ENCODE data around the gene SLC7A1. TPM values are rescaled to one million over a fixed set of nuclear protein-coding genes. Genes with fewer than 3 reads are reported as not detected.

SLC7A1 gene
- total and polyA plus RNA-seq, 2 experiments from 2014 or later = 23.0 to 74.7 TPM

DNA sequence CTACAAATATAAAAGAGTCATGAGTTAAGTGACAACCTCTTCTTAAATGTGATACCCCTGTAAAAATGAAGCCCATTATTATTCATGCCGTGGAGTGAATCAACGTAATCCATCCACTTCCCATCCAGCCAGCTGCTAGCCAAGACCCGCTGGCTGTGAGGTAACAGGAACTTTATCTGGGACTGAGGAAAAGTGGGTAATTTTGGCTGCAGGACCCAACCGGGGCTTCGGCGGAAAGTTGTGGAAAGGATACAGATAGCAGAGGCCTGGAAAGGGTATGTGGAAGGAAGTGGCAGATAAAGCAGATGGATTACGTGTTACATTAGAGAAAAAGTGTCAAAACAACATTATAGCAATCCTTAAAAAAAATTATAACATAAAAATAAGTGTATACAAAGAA is 48.3 kb downstream of the SLC7A1 start (continued):
- TF ChIP-seq ZNF462 (CRISPR knock-in tag; IDR thresholded peaks at IDR 0.05) (no peak), EZH2 (IDR thresholded peaks at IDR 0.05; ENCODE audit: low read depth, unreplicated experiment) (no peak), EZH2phosphoT487 (IDR thresholded peaks at IDR 0.05; ENCODE audit: unreplicated experiment) (no peak), ZNF114 (CRISPR knock-in tag; IDR thresholded peaks at IDR 0.05) (no peak), POLR2AphosphoS5 (IDR thresholded peaks at IDR 0.05; ENCODE audit: low read depth) (no peak), STAT1 (IDR thresholded peaks at IDR 0.05; ENCODE audit: unreplicated experiment) (no peak), ZNF331 (CRISPR knock-in tag; IDR thresholded peaks at IDR 0.05; ENCODE audit: low read depth) (no peak)
- TF ChIP-seq, protein P1, sequence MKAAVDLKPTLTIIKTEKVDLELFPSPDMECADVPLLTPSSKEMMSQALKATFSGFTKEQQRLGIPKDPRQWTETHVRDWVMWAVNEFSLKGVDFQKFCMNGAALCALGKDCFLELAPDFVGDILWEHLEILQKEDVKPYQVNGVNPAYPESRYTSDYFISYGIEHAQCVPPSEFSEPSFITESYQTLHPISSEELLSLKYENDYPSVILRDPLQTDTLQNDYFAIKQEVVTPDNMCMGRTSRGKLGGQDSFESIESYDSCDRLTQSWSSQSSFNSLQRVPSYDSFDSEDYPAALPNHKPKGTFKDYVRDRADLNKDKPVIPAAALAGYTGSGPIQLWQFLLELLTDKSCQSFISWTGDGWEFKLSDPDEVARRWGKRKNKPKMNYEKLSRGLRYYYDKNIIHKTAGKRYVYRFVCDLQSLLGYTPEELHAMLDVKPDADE (IDR thresholded peaks at IDR 0.05) = no peak
- TF ChIP-seq, protein P2, sequence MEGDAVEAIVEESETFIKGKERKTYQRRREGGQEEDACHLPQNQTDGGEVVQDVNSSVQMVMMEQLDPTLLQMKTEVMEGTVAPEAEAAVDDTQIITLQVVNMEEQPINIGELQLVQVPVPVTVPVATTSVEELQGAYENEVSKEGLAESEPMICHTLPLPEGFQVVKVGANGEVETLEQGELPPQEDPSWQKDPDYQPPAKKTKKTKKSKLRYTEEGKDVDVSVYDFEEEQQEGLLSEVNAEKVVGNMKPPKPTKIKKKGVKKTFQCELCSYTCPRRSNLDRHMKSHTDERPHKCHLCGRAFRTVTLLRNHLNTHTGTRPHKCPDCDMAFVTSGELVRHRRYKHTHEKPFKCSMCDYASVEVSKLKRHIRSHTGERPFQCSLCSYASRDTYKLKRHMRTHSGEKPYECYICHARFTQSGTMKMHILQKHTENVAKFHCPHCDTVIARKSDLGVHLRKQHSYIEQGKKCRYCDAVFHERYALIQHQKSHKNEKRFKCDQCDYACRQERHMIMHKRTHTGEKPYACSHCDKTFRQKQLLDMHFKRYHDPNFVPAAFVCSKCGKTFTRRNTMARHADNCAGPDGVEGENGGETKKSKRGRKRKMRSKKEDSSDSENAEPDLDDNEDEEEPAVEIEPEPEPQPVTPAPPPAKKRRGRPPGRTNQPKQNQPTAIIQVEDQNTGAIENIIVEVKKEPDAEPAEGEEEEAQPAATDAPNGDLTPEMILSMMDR (conservative IDR thresholded peaks at IDR 0.05; ENCODE audit: low read depth in 2 of 2) = no peak
